Neutrophil (primary cell): ENCODE results near the gene CEP63.

Experiments used
- H3K27ac ChIP-seq: fragments of 200-600 bp; sonication (generic); 2 replicates; pipeline ENCODE4 v1.5.1; 2016; ENCODE audit warnings: mild to moderate bottlenecking, moderate library complexity
- H3K27me3 ChIP-seq: fragments of 200-600 bp; sonication (generic); 2 replicates; pipeline ENCODE4 v1.6.0; 2016; ENCODE audit warnings: mild to moderate bottlenecking
- H3K36me3 ChIP-seq: fragments of 200-600 bp; sonication (generic); 2 replicates; pipeline ENCODE4 v1.5.1; 2017
- H3K4me1 ChIP-seq, 2 experiments: fragments of 200-600 bp in 1 of 2; sonication (generic) in 1 of 2; 1 replicate in 1 of 2; 2 replicates in 1 of 2; pipeline versions ENCODE4 v1.5.1 to v1.6.1; 2013 to 2016; ENCODE audit warnings: low read depth in 1 of 2, low read length in 1 of 2, mild to moderate bottlenecking in 1 of 2, moderate library complexity in 1 of 2; ENCODE audit not compliant: control insufficient read depth in 1 of 2, insufficient read depth in 1 of 2
- H3K4me3 ChIP-seq, 2 experiments: fragments of 200-600 bp in 1 of 2; sonication (generic) in 1 of 2; 1 replicate in 1 of 2; 2 replicates in 1 of 2; pipeline ENCODE4 v1.5.1; 2013 to 2016; ENCODE audit warnings: low read depth in 1 of 2, low read length in 1 of 2, mild to moderate bottlenecking in 1 of 2, moderate library complexity in 1 of 2
- H3K9me3 ChIP-seq: fragments of 200-600 bp; sonication (generic); 2 replicates; pipeline ENCODE4 v1.5.1; 2016
- TF ChIP-seq, protein P1 (sequence below): fragments of 200-600 bp; sonication (generic); IDR thresholded peaks from 2 replicates; pipeline ENCODE4 v1.5.1; 2016; ENCODE audit warnings: antibody characterized with exemption

CEP63 gene

DNA sequence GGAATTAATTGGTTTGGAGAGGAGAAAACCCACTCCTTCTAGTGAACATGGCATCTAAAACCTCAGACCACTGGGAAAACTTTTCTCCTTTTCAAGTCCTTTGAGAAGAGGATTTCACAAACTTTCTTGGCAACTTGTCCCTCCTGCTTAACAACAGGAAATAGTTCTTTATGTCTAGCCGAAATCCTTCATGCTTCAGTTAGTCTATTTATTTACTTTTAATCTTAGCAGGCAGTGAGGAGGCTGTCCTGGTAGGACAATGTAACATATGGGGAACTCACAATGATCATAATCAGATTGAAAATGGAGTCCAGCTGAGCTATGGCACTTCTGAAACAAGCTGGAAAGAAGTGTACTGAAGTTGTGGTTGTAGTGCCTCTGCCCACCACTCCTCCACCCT, 114.3 kb downstream of the CEP63 start:
- Histone ChIP-seq H3K27me3 (no peaks in the 10 kb centered on the region), H3K4me1 (peaks cover 92 to 93% of the 10 kb centered on the region in 2 experiments), H3K9me3 (no peaks in the 10 kb centered on the region), H3K36me3 (peaks cover 62% of the 10 kb centered on the region), H3K27ac (peak overlapping the region; percentile 99), H3K4me3 (peak overlapping the region; percentile 63 to 65)
- TF ChIP-seq, protein P1, sequence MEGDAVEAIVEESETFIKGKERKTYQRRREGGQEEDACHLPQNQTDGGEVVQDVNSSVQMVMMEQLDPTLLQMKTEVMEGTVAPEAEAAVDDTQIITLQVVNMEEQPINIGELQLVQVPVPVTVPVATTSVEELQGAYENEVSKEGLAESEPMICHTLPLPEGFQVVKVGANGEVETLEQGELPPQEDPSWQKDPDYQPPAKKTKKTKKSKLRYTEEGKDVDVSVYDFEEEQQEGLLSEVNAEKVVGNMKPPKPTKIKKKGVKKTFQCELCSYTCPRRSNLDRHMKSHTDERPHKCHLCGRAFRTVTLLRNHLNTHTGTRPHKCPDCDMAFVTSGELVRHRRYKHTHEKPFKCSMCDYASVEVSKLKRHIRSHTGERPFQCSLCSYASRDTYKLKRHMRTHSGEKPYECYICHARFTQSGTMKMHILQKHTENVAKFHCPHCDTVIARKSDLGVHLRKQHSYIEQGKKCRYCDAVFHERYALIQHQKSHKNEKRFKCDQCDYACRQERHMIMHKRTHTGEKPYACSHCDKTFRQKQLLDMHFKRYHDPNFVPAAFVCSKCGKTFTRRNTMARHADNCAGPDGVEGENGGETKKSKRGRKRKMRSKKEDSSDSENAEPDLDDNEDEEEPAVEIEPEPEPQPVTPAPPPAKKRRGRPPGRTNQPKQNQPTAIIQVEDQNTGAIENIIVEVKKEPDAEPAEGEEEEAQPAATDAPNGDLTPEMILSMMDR, result no peak

DNA sequence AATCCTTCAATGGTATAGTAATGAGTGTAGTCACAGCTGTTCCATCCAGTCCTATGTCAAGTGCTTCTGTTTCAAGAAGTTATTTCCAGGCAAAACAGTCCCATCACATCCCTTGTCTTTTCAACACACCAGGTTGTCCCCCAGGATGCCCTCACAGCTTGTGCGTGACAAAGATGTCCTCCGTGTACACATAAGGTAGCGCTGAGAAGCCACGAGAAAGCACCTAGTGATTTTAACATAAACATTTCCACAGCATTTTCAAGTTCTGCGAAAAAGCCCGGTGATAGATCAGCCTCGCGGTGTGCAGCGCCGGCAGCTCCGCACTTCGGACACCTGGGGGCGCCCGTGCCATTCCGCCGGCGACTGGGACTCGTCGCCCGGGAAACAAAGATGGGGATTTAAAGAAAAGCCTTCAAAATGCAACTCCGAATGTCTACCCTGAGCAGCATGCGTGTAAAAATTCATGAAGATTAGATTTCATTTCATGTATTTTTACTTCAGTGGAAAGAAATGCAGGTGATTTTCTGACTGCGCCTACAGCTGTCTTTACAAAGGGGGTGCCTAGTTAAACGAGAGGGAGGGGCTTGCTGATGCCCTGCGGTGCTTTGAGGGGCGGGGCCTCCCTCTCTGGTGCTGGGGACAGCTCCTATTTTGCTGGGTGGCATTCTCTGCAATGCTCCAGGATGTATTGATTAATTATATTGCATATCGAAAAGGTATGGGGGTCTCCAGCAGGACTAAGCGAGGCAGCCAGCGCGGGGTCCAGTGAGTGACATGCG, 115.0 kb downstream of the CEP63 start:
- peaks cover 92 to 93% of the 10 kb centered on the region in 2 experiments for H3K4me1 ChIP-seq
- H3K27ac ChIP-seq, result peak overlapping the region; percentile 99
- no peaks in the 10 kb centered on the region for H3K9me3 ChIP-seq
- H3K27me3 ChIP-seq, result no peaks in the 10 kb centered on the region
- H3K4me3 ChIP-seq, result peak overlapping the region; percentile 63 to 65
- peaks cover 62% of the 10 kb centered on the region for H3K36me3 ChIP-seq
- TF ChIP-seq, protein P1, result peak; percentile 99

DNA sequence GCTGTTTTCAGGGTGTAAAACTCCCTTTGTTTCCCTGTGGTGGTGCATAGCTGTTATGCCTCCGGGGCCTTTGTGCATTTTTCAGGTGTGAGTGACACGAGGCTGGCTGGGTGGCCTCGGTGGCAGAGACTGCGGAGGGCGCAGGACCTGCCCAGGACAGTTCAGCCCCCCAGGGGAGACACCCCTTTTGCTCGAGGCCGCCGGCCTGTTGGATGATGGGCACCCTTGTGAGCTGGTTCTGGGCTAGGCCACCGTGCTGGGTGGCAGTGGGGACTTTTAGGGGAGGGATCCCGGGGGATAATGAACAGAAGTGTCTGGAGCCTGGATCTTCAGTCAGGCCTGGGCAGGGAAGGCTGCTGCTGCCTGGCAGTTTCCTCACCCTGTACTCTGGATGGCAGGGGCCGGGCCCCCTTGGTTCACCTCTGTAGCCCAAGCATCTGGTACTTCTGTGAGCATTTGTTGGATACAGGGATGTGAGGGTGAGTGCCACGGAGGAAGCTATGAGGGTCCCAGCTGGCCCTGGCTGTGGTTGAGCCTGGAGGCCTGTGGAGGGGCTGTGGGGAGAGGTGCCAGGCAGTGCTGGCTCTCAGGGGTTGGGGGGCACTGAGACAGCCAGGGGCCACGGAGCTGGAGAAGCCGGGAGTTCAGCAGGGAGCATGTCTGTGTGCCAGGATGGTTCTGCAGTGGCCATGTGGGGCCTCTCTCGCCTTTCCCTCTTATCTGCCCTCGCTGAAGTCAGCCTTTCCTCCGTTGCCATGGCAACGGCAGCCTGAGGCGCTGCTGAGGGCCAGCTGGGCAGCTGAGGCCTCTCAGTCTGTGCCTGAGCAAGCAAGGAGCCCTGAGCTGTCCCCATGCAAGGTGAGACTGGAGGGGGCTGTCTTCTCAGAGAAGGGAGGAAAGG, 115.9 kb downstream of the CEP63 start:
- H3K4me1 ChIP-seq, result peaks cover 92 to 93% of the 10 kb centered on the region in 2 experiments
- TF ChIP-seq, protein P1, result no peak

DNA sequence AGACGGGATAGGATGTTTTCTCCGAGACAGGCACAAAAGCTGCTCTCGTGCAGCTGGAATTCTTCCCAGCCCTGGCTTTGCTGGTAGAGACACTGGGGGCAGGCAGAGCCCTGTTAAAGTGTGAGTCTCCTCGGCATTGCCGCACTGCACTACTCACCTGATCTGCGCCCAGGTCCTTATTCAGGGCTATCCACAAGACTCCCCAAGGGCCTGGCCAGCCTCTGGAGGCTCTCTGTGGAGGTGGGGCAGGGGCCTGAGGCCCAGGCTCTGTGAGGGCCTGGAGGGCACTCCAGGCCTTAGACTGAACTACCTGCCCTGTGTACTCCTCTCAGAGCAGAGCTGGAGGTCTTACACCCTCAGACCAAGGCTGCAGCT, 116.6 kb downstream of the CEP63 start:
- peaks cover 92 to 93% of the 10 kb centered on the region in 2 experiments for H3K4me1 ChIP-seq
- H3K27ac ChIP-seq, result peak overlapping the region; percentile 99
- no peaks in the 10 kb centered on the region for H3K9me3 ChIP-seq
- no peaks in the 10 kb centered on the region for H3K27me3 ChIP-seq
- H3K36me3 ChIP-seq, result peaks cover 64% of the 10 kb centered on the region
- H3K4me3 ChIP-seq, result peak overlapping the region in 1 of 2 experiments; percentile 19
- TF ChIP-seq, protein P1, result no peak

More for the DNA sequence above, 115.9 kb downstream of the CEP63 start:
- no peaks in the 10 kb centered on the region for H3K9me3 ChIP-seq
- peak overlapping the region; percentile 99 for H3K27ac ChIP-seq
- H3K4me3 ChIP-seq, result peak overlapping the region in 1 of 2 experiments; percentile 63
- peaks cover 62% of the 10 kb centered on the region for H3K36me3 ChIP-seq
- H3K27me3 ChIP-seq, result no peaks in the 10 kb centered on the region

DNA sequence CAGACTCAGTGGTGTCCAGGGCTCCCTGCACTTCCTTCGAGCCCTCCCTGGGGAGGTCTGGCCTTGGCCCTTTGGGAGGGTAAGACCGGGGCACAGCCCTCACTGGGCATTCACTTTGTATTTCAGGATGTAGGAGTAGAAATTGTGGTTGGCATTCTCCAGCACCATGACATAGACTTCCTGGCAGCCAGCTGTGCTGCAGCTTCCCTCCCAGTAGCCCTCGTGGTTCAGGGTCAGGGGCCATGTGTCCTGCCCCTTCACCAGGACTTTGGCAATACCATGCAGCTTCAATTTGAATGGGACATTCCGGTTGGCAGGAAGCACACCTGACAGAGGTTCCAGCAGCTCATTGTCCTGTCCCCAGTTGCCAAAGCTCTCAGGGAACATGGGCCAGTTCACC, 117.6 kb downstream of the CEP63 start:
- Histone ChIP-seq H3K4me3 (peak overlapping the region in 1 of 2 experiments; percentile 19), H3K9me3 (no peaks in the 10 kb centered on the region), H3K27ac (peak overlapping the region; percentile 99), H3K36me3 (peaks cover 70% of the 10 kb centered on the region), H3K4me1 (peaks cover 92 to 93% of the 10 kb centered on the region in 2 experiments), H3K27me3 (no peaks in the 10 kb centered on the region)
- TF ChIP-seq, protein P1, result no peak
